SK-N-SH (cell line): ENCODE results near the gene SEZ6L2. TPM values are rescaled to one million over a fixed set of nuclear protein-coding genes. Genes with fewer than 3 reads are reported as not detected.

Experiments used
- CTCF ChIA-PET: fragments of 300-600, 350-600 bp; formaldehyde crosslinking; extraction: SDS; loops from one replicate; lab custom pipeline; 2021; lab: Yijun Ruan, JAX
- POLR2A ChIA-PET: fragments of 350-600 bp; sonication (Branson Sonifier 250); formaldehyde crosslinking; extraction: SDS; loops from one replicate; lab custom pipeline; 2020; ENCODE audit warnings: antibody characterized with exemption, inconsistent platforms; lab: Yijun Ruan, JAX
- DNase-seq: peaks from one replicate; pipeline ENCODE4 v3.0.0; 2012
- H2AFZ ChIP-seq: fragments of 200-600 bp; sonication (generic); 2 replicates; pipeline ENCODE4 v1.8.1; 2016; ENCODE audit warnings: antibody characterized with exemption, mild to moderate bottlenecking, low read depth
- H3F3A ChIP-seq: fragments of 200-600 bp; sonication (generic); replicated peaks from 2 replicates; pipeline ENCODE3; 2016; ENCODE audit warnings: antibody characterized with exemption, mild to moderate bottlenecking; ENCODE audit not compliant: insufficient read depth
- H3K27ac ChIP-seq, 2 experiments: fragments of 200-500 bp in 1 of 2; fragments of 200-600 bp in 1 of 2; sonication (Bioruptor generic) in 1 of 2; sonication (generic), shearing (Covaris generic) in 1 of 2; 2 replicates each; pipeline versions ENCODE4 v1.5.1 to v1.6.1; 2014 to 2016; ENCODE audit warnings: low read depth in 2 of 2, inconsistent platforms in 1 of 2, low read length in 1 of 2, mild to moderate bottlenecking in 1 of 2, mixed read lengths in 1 of 2
- H3K27me3 ChIP-seq: fragments of 200-600 bp; sonication (generic), shearing (Covaris generic); 2 replicates; pipeline ENCODE4 v1.6.1; 2016; ENCODE audit warnings: mixed run types; ENCODE audit not compliant: insufficient read depth
- H3K36me3 ChIP-seq, 2 experiments: fragments of 200-500 bp in 1 of 2; fragments of 200-600 bp in 1 of 2; sonication (Bioruptor generic) in 1 of 2; sonication (generic) in 1 of 2; replicated peaks in 1 of 2; 2 replicates each; pipeline versions ENCODE3 to v1.5.1; 2014 to 2016; ENCODE audit warnings: low read length in 1 of 2, mild to moderate bottlenecking in 1 of 2; ENCODE audit not compliant: insufficient read depth in 2 of 2, control insufficient read depth in 1 of 2
- H3K4me1 ChIP-seq, 2 experiments: fragments of 200-500 bp in 1 of 2; fragments of 200-600 bp in 1 of 2; sonication (Bioruptor generic) in 1 of 2; sonication (generic), shearing (Covaris generic) in 1 of 2; 2 replicates each; pipeline versions ENCODE4 v1.5.1 to v1.6.1; 2014 to 2016; ENCODE audit warnings: low read depth in 1 of 2, low read length in 1 of 2, mixed run types in 1 of 2; ENCODE audit not compliant: insufficient read depth in 2 of 2, control insufficient read depth in 1 of 2
- H3K4me2 ChIP-seq: fragments of 200-600 bp; sonication (generic), shearing (Covaris generic); 2 replicates; pipeline ENCODE4 v1.6.1; 2017; ENCODE audit warnings: mixed run types
- H3K4me3 ChIP-seq, 2 experiments: fragments of 200-500 bp in 1 of 2; fragments of 200-600 bp in 1 of 2; sonication (Bioruptor generic) in 1 of 2; sonication (generic), shearing (Covaris generic) in 1 of 2; 2 replicates each; pipeline versions ENCODE4 v1.5.1 to v1.8.1; 2014 to 2016; ENCODE audit warnings: low read depth in 2 of 2, inconsistent platforms in 1 of 2, low read length in 1 of 2, mild to moderate bottlenecking in 1 of 2, mixed read lengths in 1 of 2, moderate library complexity in 1 of 2
- H3K79me2 ChIP-seq: fragments of 200-600 bp; sonication (generic); 2 replicates; pipeline ENCODE4 v1.8.1; 2017; ENCODE audit warnings: mild to moderate bottlenecking; ENCODE audit not compliant: insufficient read depth
- H3K9ac ChIP-seq: fragments of 200-600 bp; sonication (generic); 2 replicates; pipeline ENCODE4 v1.6.1; 2017; ENCODE audit warnings: mixed run types
- H3K9me2 ChIP-seq: fragments of 200-600 bp; sonication (generic); 2 replicates; pipeline ENCODE4 v1.6.1; 2017; ENCODE audit warnings: mixed run types
- H3K9me3 ChIP-seq: fragments of 200-600 bp; sonication (generic); 2 replicates; pipeline ENCODE4 v1.6.1; 2017; ENCODE audit warnings: mixed run types, mild to moderate bottlenecking, moderate library complexity
- H4K20me1 ChIP-seq: fragments of 200-600 bp; sonication (generic); 2 replicates; pipeline ENCODE4 v1.6.1; 2017; ENCODE audit warnings: mild to moderate bottlenecking, mixed run types; ENCODE audit not compliant: insufficient read depth
- CHD2 ChIP-seq: fragments of 150-350 bp; IDR thresholded peaks from 2 replicates; pipeline ENCODE4 v1.6.1; 2018; ENCODE audit warnings: low read length; ENCODE audit not compliant: partially characterized antibody
- EP300 ChIP-seq, 2 experiments: IDR thresholded peaks; 2 replicates each; pipeline versions ENCODE4 v1.4.0 to v1.6.1; 2012; ENCODE audit warnings: borderline replicate concordance in 1 of 2, low read depth in 1 of 2, low read length in 1 of 2
- EZH2phosphoT487 ChIP-seq: fragments of 200-600 bp; sonication (generic); IDR thresholded peaks from 2 replicates; pipeline ENCODE4 v1.6.1; 2017; ENCODE audit warnings: low read depth, mixed run types, mild to moderate bottlenecking, antibody characterized with exemption, moderate library complexity, borderline replicate concordance
- FOXM1 ChIP-seq: IDR thresholded peaks from 2 replicates; pipeline ENCODE4 v1.4.0; 2012; ENCODE audit warnings: low read depth, mild to moderate bottlenecking
- GABPA ChIP-seq: IDR thresholded peaks from 2 replicates; pipeline ENCODE4 v1.4.0; 2012; ENCODE audit warnings: low read depth, mild to moderate bottlenecking
- GATA2 ChIP-seq: sonication (generic); formaldehyde crosslinking; IDR thresholded peaks from 2 replicates; pipeline ENCODE4 v1.5.0; 2020; ENCODE audit warnings: mild to moderate bottlenecking, missing genetic modification reagents
- MXI1 ChIP-seq: IDR thresholded peaks from 2 replicates; pipeline ENCODE4 v1.6.1; 2012; ENCODE audit warnings: mild to moderate bottlenecking, low read depth, low read length, improper control_type of control experiment
- RAD21 ChIP-seq: IDR thresholded peaks from 2 replicates; pipeline ENCODE4 v1.6.1; 2012; ENCODE audit warnings: mild to moderate bottlenecking, low read length
- RCOR1 ChIP-seq: fragments of 150-350 bp; IDR thresholded peaks from 2 replicates; pipeline ENCODE4 v1.6.1; 2017; ENCODE audit warnings: antibody characterized with exemption, low read length
- REST ChIP-seq: IDR thresholded peaks from 2 replicates; pipeline ENCODE4 v1.6.1; 2012; ENCODE audit warnings: mild to moderate bottlenecking, low read depth, low read length, moderate library complexity
- SMC3 ChIP-seq: IDR thresholded peaks from 2 replicates; pipeline ENCODE4 v1.6.1; 2012; ENCODE audit warnings: low read depth, low read length, improper control_type of control experiment
- TAF1 ChIP-seq: IDR thresholded peaks from 2 replicates; pipeline ENCODE4 v1.6.1; 2012; ENCODE audit warnings: low read depth, mild to moderate bottlenecking, low read length, moderate library complexity, borderline replicate concordance
- TEAD4 ChIP-seq: IDR thresholded peaks from 2 replicates; pipeline ENCODE4 v1.4.0; 2012; ENCODE audit warnings: mild to moderate bottlenecking, borderline replicate concordance; ENCODE audit not compliant: insufficient read depth
- WGBS: methylation state at CpG from one replicate; pipeline ENCODE4 v1.1.6; 2017; ENCODE audit warnings: low lambda C conversion rate; 5-methylcytosine and 5-hydroxymethylcytosine counted together
- polyA plus RNA-seq, 3 experiments: library from polyadenylated mRNA; depleted of rRNA; stranded (reverse); fragments of >200 nt; gene quantifications; 2 replicates each; pipeline ENCODE4 v1.2.3, GENCODE V29; 2012
- TF ChIP-seq, protein P1 (sequence below): IDR thresholded peaks from 2 replicates; pipeline ENCODE4 v1.4.0; 2012; ENCODE audit warnings: low read depth, borderline replicate concordance

SEZ6L2 gene
- polyA plus RNA-seq, 1 of the 3 experiments (the other 2 are of a cell fraction): 59.8 TPM

- H3K4me1 ChIP-seq: no peaks in the 10 kb centered on the region
- H3K4me3 ChIP-seq: no peak overlapping the region
- WGBS: 97% methylated on average over 14 of the region's 26 CpGs
- no peaks in the 10 kb centered on the region for H3K79me2 ChIP-seq
- no peaks in the 10 kb centered on the region for H3K27me3 ChIP-seq
- no peaks in the 10 kb centered on the region for H3F3A ChIP-seq
- no peaks in the 10 kb centered on the region for H3K9me2 ChIP-seq
- DNase-seq: no peak
- TF ChIP-seq GATA2 (no peak), FOXM1 (no peak), TAF1 (no peak), EZH2phosphoT487 (no peak), MXI1 (no peak), RCOR1 (no peak), GABPA (no peak), REST (no peak), EP300 (IDR thresholded peaks at IDR 0.05; ENCODE audit: borderline replicate concordance in 1 of 2, low read depth in 1 of 2, low read length in 1 of 2) (no peak), RAD21 (no peak), CHD2 (no peak), SMC3 (no peak), TEAD4 (no peak)
- TF ChIP-seq, protein P1, sequence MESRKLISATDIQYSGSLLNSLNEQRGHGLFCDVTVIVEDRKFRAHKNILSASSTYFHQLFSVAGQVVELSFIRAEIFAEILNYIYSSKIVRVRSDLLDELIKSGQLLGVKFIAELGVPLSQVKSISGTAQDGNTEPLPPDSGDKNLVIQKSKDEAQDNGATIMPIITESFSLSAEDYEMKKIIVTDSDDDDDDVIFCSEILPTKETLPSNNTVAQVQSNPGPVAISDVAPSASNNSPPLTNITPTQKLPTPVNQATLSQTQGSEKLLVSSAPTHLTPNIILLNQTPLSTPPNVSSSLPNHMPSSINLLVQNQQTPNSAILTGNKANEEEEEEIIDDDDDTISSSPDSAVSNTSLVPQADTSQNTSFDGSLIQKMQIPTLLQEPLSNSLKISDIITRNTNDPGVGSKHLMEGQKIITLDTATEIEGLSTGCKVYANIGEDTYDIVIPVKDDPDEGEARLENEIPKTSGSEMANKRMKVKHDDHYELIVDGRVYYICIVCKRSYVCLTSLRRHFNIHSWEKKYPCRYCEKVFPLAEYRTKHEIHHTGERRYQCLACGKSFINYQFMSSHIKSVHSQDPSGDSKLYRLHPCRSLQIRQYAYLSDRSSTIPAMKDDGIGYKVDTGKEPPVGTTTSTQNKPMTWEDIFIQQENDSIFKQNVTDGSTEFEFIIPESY: no peak
- TF ChIP-seq, all 33 proteins: peak for 0
- no peak overlapping the region for H3K27ac ChIP-seq
- no peaks in the 10 kb centered on the region for H3K36me3 ChIP-seq
- ChIA-PET POLR2A (no interaction called here), CTCF (interaction anchor here (1.0 to 1.8 kb wide), 2 partner anchors 156 to 159 kb away, joined by 3 to 5 read pairs; no protein-coding TSS in a partner anchor)
- no peaks in the 10 kb centered on the region for H3K9me3 ChIP-seq
- no peak overlapping the region for H2AFZ ChIP-seq
- no peaks in the 10 kb centered on the region for H4K20me1 ChIP-seq
- no peak overlapping the region for H3K9ac ChIP-seq
- no peak overlapping the region for H3K4me2 ChIP-seq
Observed at GRCh38 chr16:29873319-29873718, 26.0 kb downstream of the SEZ6L2 start.
